Upper lobe of left lung (tissue), 4 donors: ENCODE results near the gene RAET1L.

Source experiments
- POLR2A ChIP-seq, 4 donors: fragments of 450-650 bp; IDR thresholded peaks; one replicate each; pipeline ENCODE4 v1.5.1; 2016 to 2017; ENCODE audit warnings: antibody characterized with exemption in 4 of 4, mild to moderate bottlenecking in 2 of 4
- POLR2AphosphoS5 ChIP-seq, 2 donors: sonication (generic); formaldehyde crosslinking; IDR thresholded peaks; one replicate each; pipeline ENCODE4 v1.5.1; 2017; ENCODE audit warnings: antibody characterized with exemption in 2 of 2
- TF ChIP-seq, protein P1 (sequence below), 6 experiments: fragments of 450-650 bp in 4 of 6; fragments of 200-600 bp in 2 of 6; sonication (generic) in 2 of 6; IDR thresholded peaks; one replicate each; pipeline ENCODE4 v1.5.1; 2016 to 2019; ENCODE audit warnings: antibody characterized with exemption in 6 of 6

GRCh38 chr6:150056916-150057315 lies 31.6 kb upstream of the RAET1L start:
- TF ChIP-seq, protein P1, sequence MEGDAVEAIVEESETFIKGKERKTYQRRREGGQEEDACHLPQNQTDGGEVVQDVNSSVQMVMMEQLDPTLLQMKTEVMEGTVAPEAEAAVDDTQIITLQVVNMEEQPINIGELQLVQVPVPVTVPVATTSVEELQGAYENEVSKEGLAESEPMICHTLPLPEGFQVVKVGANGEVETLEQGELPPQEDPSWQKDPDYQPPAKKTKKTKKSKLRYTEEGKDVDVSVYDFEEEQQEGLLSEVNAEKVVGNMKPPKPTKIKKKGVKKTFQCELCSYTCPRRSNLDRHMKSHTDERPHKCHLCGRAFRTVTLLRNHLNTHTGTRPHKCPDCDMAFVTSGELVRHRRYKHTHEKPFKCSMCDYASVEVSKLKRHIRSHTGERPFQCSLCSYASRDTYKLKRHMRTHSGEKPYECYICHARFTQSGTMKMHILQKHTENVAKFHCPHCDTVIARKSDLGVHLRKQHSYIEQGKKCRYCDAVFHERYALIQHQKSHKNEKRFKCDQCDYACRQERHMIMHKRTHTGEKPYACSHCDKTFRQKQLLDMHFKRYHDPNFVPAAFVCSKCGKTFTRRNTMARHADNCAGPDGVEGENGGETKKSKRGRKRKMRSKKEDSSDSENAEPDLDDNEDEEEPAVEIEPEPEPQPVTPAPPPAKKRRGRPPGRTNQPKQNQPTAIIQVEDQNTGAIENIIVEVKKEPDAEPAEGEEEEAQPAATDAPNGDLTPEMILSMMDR (IDR thresholded peaks at IDR 0.05), result no peak
- TF ChIP-seq POLR2AphosphoS5 (IDR thresholded peaks at IDR 0.05) (no peak), POLR2A (IDR thresholded peaks at IDR 0.05) (no peak)
